ENCODE data around the gene DDB1. TPM values are rescaled to one million over a fixed set of nuclear protein-coding genes. Genes with fewer than 3 reads are reported as not detected.
A peak's percentile ranks its signal among the peaks of the same experiment; 100 is the strongest.

The DDB1 gene
- total and polyA plus RNA-seq, 2 of the 4 experiments (the other 2 are of a cell fraction) = 221 to 412 TPM

DNA sequence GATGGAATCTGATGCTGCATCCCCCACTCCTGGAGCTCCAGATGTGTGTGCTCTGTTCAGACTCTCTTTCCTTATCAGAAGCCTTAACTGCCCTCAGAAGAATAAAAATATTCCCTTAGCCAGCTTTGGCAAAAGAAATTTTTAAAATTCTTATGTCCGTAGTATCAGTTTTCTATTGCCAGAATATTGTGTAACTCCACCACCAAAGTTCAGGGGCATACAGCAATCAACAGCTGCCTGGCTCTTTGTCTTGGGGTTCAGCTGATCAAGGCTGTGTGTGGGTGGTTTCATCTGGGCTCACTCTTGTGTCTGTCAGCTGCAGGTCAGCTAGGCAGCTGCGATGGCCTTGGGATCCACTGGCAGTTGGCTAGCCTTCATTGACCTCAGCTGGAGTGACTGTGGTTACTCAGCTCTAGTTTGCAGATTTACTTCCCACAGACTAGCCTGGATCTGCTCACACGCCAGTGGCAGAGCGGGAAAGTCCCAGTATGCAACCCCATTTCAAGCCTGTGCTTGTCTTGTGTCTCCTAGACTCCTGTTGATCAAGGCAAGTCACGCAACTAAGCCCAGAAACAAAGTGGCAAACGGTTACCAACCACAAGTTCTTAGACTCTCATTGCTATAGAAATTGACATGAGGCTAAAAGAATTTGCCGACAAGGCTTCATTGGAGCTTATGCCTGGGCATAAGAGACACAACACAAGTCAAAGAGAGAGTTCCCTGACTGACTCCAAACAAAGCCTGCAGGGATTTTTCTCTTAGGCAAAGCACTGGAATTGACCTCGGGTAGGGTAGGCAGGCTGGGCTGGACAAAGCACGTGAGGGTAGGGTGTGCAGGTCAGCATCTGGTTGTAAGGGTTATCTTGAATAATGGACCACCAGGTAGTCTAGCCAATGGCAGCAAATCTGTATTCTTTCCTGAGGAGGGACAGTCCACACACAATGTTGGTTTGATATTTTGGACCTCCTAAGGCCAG, 36.8 kb upstream of the DDB1 start:
- H3K4ac ChIP-seq (ENCODE audit: low read depth, low read length) = no peak overlapping the region
- peak overlapping the region; percentile 5; the same call in 1 of the 2 replicates for H4K5ac ChIP-seq (ENCODE audit: low read depth, low read length)
- H2AFZ ChIP-seq (replicated peaks; ENCODE audit: low read length, poor library complexity) = no peak overlapping the region
- 0 out of 2 replicates have a peak, but pooled peaks have one; percentile 8 for TF ChIP-seq FOS (IDR thresholded peaks at IDR 0.05; ENCODE audit: low read depth, low read length)
- peak; percentile 43; the same call in 1 of the 2 replicates for TF ChIP-seq BHLHE40 (IDR thresholded peaks at IDR 0.05; ENCODE audit: low read depth, low read length)
- TF ChIP-seq SMC3 (IDR thresholded peaks at IDR 0.05; ENCODE audit: low read depth, low read length) = no peak
- peak; percentile 84 for TF ChIP-seq CEBPB (IDR thresholded peaks at IDR 0.05; ENCODE audit: low read depth, low read length)
- peak; percentile 34; the same call in 1 of the 2 replicates for TF ChIP-seq MAFK (IDR thresholded peaks at IDR 0.05; ENCODE audit: low read depth, low read length)
- no peak for TF ChIP-seq RAD21 (IDR thresholded peaks at IDR 0.05; ENCODE audit: low read length)
- peak; percentile 73 for TF ChIP-seq RCOR1 (IDR thresholded peaks at IDR 0.05; ENCODE audit: insufficient replicate concordance, low read length)
- no peaks in the 10 kb centered on the region for H4K20me1 ChIP-seq (ENCODE audit: insufficient read depth, low read length)
- no peak overlapping the region for H4K91ac ChIP-seq (ENCODE audit: insufficient read depth, low read depth, low read length)
- no peak overlapping the region for H2BK20ac ChIP-seq (ENCODE audit: low read depth, low read length)
- intact Hi-C loops (cut with micrococcal nuclease) (loop anchor here (1.0 kb wide), 1 partner anchor 9 kb away; no protein-coding TSS in a partner anchor), in situ Hi-C loops (cut with MboI; ENCODE audit: low sequenced_read_pairs) (no loop called here), dilution Hi-C loops (cut with HindIII; ENCODE audit: low sequenced_read_pairs, unreplicated experiment) (no loop called here)
- peak overlapping the region; percentile 64; the same call in 1 of the 2 replicates for H3K27ac ChIP-seq (ENCODE audit: insufficient read depth, low read length)
- WGBS, 2 experiments (ENCODE audit: extremely low coverage in 2 of 2, insufficient read length in 1 of 2) = no CpG with 5 or more reads among the region's 9 CpGs
- POLR2A ChIA-PET (ENCODE audit: unreplicated experiment) = interaction anchor here (0.6 kb wide), 2 partner anchors 14 to 26 kb away, joined by 3 to 8 read pairs; no protein-coding TSS in a partner anchor
- H3K9me1 ChIP-seq (ENCODE audit: insufficient read depth, low read length) = 0 out of 2 replicates have a peak, but pooled peaks cover 3% of the 10 kb centered on the region
- no peak overlapping the region for H2BK15ac ChIP-seq (ENCODE audit: low read depth, low read length)
- CTCF ChIA-PET = interaction anchor here (0.9 to 1.3 kb wide), 3 partner anchors 17 to 33 kb away, joined by 3 to 4 read pairs (median 3); partner anchors contain the start of gene TMEM216
- DNase-seq (peak; percentile 99), ATAC-seq (ENCODE audit: low read depth) (peak; percentile 83)
- no peak overlapping the region for H3K4me3 ChIP-seq (ENCODE audit: insufficient read depth, low read depth, low read length)
- 0 out of 2 replicates have a peak, but pooled peaks cover 2% of the 10 kb centered on the region for H3K9me3 ChIP-seq (ENCODE audit: control insufficient read depth, insufficient read depth, low read length)
- BruUV-seq (replicated peaks) = no TSS peak
- H3K4me1 ChIP-seq (ENCODE audit: control insufficient read depth, insufficient read depth, low read length) = peaks cover 11% of the 10 kb centered on the region
- H3K4me2 ChIP-seq (ENCODE audit: low read depth, low read length) = no peak overlapping the region
- no peak overlapping the region for H3K56ac ChIP-seq (ENCODE audit: extremely low read depth, insufficient read depth, low read length)
- H3K36me3 ChIP-seq (ENCODE audit: control insufficient read depth, insufficient read depth, low read length) = peaks cover 30% of the 10 kb centered on the region
- H2AK5ac ChIP-seq (ENCODE audit: low read depth, low read length) = no peak overlapping the region
- no peak overlapping the region for H3K9ac ChIP-seq (ENCODE audit: low read depth, low read length)
- no peaks in the 10 kb centered on the region for H3K27me3 ChIP-seq (ENCODE audit: control insufficient read depth, insufficient read depth, low read length)
- no peak overlapping the region for H4K8ac ChIP-seq (ENCODE audit: low read depth in 2 of 2, low read length in 2 of 2)
- no peak overlapping the region for H3K14ac ChIP-seq (replicated peaks; ENCODE audit: low read depth, low read length)
- H2BK5ac ChIP-seq (ENCODE audit: low read depth, low read length, poor library complexity, severe bottlenecking) = peak overlapping the region; percentile 65
- peaks cover 10 to 25% of the 10 kb centered on the region in 2 experiments for H3K79me1 ChIP-seq (ENCODE audit: low read depth in 1 of 2, low read length in 2 of 2)
- no peak overlapping the region for H2BK120ac ChIP-seq (ENCODE audit: low read depth, low read length)
- no peak overlapping the region for H3K23ac ChIP-seq (ENCODE audit: low read depth, low read length)
- H2AK9ac ChIP-seq (replicated peaks; ENCODE audit: low read depth, low read length, poor library complexity) = peak overlapping the region; percentile 5
- 0 out of 2 replicates have a peak overlapping the region, but pooled peaks have one; percentile 31 for H3K18ac ChIP-seq (ENCODE audit: low read depth, low read length)
